GM19452 (cell line): ENCODE data around the gene PHF21A.

Experiments
- ATAC-seq: cut with Tn5 transposase; IDR thresholded peaks from one replicate; pipeline ENCODE4 v1.9.1; 2021; ENCODE audit not compliant: unreplicated experiment

Gene PHF21A

DNA sequence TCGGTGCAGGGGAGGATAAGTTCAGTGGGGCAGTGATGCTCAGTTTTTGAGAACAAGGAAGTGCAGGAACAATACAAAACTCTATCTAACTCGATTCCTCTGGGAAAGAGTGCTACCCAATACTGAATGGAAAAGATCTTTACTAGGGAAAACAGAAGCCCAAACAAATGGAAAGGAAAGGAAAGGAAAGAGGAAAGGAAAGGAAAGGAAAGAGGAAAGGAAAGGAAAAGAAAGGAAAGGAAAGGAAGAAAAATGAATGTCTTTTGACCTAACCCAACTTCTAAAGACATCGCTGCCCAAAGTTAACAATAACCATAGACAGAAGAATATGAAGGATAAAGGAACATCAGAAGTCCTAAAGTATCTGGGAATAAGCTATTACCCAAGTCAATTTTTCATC lies 41.6 kb downstream of the PHF21A start:
- no peak for ATAC-seq

GRCh38 chr11:46075928-46076327 lies 45.3 kb downstream of the PHF21A start:
- ATAC-seq: no peak

GRCh38 chr11:46075168-46075567 lies 46.1 kb downstream of the PHF21A start:
- no peak for ATAC-seq

GRCh38 chr11:46073632-46074031 lies 47.6 kb downstream of the PHF21A start:
- no peak for ATAC-seq

GRCh38 chr11:46072172-46072964 lies 48.9 kb downstream of the PHF21A start:
- ATAC-seq: no peak

GRCh38 chr11:46071091-46071490 lies 50.2 kb downstream of the PHF21A start:
- no peak for ATAC-seq

DNA sequence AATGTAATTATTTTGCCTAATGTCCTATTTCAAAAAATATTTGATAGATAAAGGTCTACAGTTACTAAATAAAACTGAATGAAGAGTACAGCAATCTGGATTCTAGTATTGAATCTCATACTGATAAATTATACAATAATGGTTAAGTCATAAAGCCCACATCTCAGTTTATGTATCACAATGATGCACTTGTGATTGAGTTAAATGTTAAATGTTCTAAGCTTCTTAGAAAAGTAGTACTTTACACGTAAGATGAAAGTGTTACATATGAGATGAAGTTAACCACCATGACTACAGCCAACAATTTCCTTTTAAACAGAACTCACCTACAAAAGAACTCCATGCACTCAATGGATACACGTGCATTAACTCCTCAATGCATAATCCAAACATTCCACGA lies 51.7 kb downstream of the PHF21A start:
- no peak for ATAC-seq

DNA sequence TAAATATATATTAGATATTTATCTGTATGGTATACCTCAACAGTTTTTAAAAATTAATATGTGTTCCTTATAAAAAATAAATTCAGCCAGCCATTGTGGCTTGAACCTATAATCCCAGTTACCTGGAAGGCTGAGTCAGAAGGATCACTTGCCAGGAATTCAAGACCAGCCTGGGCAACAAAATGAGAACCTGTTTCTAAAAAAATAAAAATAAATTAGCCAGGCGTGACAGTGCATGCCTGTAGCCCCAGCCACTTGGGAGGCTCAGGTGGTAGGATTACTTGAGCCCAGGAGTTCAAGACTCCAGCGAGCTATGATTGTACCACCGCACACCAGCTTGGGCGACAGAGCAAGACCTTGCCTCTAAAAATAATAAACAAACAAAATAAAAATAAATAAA lies 54.9 kb downstream of the PHF21A start:
- ATAC-seq: no peak

GRCh38 chr11:46065681-46066080 lies 55.6 kb downstream of the PHF21A start:
- ATAC-seq: no peak

DNA sequence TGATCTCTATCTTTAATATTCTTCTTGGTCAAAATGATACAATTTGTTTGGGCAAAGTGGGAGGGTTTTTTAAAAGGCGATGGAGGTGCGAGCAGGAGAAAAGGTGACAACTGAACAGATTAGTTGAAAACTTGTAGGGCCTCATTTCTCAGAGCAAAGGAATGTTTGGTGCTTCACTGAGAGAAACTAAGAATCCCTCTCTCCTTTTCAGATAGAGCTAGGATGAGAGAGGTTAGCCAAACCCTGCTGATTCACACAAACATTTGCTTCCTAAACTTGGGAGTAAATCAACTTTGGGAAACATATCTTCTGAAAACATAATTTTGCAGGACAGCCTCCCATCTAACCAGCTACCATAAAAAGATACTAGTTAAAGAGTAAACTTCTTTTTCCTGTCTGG lies 57.0 kb downstream of the PHF21A start:
- ATAC-seq: no peak

- no peak for ATAC-seq
These were observed 58.1 kb downstream of the PHF21A start for GRCh38 chr11:46063138-46063537.

GRCh38 chr11:46060013-46060412 lies 61.2 kb downstream of the PHF21A start:
- no peak for ATAC-seq

DNA sequence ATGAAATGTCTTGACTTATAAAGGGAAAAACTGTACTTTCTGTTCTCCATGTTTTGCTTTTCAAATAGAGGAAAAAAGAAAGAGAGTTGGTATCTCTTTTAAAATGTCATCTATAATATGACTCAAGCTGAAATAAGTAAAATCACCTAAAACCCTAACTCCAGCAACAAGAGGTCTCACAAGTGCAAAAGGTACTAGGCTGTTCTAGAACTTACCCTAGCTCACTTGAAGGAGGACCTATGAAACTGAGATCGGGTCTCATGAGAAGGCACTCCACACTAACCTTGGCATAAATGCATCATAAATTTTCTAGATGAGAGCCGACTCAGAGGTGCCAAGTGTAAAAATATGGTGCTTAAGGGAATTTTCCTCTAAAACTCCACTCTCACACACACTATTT lies 63.8 kb downstream of the PHF21A start:
- no peak for ATAC-seq

GRCh38 chr11:46055371-46055770 lies 65.9 kb downstream of the PHF21A start:
- ATAC-seq: no peak

DNA sequence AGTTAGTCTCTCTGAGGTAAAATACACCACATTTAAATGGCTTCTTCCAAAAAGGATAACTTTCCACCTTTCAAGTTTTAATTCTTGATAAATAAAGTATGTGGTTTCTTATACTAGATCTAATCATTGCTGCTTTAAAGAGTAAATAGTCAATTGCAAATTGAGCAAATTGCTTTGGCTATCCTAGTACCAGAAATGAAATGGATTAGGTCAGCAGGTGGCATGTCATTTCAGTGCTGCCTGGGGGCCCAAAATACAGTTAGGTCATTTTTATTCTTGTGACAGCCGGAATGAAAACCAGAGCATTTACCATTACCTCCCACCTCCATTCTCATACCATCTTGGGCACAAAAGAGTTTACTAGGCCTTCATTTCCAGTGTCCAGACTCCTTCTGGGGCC lies 70.2 kb downstream of the PHF21A start:
- no peak for ATAC-seq

DNA sequence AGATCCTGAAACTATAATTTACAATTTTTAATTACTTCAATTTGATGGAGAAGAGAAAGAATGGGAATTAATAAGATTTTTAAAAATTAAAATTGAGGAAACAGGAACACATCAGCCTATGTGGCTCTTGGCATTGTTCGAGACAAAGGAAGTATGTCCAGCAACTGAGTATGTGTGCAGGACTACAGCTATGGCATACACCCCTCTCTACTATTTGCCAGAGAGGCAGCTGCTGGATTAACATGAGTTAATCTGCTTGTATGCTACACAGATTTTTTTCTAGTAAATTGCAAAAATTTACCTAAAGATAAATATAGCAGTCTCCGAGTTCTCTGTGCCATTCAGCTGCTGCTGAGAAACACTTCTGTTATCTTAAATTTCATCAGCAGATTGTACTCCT lies 70.6 kb downstream of the PHF21A start:
- ATAC-seq: no peak

DNA sequence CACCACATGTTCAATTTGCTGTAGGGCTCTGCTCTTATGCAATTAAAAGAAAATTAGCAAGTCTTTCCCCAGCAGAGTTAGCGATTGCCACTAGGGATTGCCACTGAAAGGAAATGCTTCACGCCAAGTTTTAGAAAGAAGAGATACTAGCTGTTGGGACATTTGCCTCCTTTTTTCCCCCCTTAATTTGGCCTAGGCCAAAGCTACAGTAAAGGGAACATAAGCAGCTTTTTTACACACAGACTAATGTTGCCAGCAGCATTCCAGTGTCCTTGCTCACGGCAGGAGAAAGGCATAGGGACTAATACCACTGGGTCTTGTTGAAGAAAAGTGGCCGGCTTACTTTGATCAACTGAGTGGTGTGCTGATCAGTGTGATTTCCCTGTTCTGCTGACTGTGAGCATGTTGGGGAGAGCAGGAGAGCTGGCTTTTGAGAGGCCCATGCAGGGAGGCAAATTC lies 71.2 kb downstream of the PHF21A start:
- ATAC-seq: no peak

- no peak for ATAC-seq
These were observed 71.8 kb downstream of the PHF21A start for GRCh38 chr11:46049325-46049897.

DNA sequence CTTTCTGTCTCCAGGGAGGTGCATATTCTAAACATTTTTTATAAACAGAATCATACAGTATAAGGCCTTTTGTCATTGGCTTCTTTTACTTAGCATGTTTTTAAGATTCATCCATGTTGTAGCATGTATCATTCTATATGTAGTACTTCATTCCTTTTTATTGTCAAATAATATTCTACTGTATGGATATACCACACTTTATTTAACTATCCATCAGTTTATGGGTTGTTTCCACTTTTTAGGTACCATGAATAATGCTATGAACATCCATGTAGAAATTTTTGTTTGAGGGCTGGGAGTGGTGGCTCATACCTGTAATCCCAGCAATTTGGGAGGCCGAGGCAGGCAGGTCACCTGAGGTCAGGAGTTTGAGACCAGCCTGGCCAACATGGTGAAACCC lies 73.1 kb downstream of the PHF21A start:
- ATAC-seq: no peak

DNA sequence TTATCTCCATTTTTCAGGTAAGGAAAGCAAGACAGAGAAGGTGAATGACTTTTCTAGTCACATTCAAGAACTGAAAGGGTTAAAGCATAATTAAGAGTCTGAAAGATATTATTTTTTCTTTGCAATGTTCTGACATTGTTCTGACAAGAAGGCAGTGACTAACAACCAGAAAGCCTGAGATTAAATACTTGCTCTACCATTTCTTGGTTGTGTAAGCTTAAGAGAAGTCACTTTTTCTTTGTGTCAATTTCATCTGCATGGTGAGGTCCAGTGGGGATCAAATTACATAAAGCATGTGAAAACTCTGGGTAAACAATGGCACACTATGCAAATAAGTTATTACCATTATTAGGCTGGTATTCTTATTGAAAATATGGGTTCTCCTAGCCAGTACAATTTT lies 73.7 kb downstream of the PHF21A start:
- no peak for ATAC-seq

DNA sequence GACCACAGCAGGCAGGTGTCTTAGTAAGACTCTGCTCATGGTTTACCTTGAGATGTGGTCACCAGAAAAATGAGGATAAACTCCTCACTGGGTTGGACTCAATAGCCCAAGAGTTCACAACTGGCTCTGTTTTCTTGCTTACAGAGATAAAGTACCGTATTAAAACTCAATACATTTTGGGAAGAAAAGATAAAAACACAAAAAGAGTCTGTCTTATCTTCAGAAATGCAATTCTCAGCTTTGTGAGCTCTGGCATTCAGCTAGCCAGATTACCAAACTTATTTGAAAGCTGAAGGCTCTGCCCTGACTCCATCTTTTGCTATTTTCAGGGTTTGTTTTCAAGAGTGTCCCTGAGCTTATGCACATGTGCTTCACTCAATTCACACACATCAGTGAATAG lies 75.4 kb downstream of the PHF21A start:
- ATAC-seq: no peak

GRCh38 chr11:46044601-46045000 lies 76.7 kb downstream of the PHF21A start:
- no peak for ATAC-seq

GRCh38 chr11:46039990-46040389 lies 81.3 kb downstream of the PHF21A start:
- ATAC-seq: no peak
